Left colon (tissue), 2 donors: ENCODE results near the gene ELOVL7. TPM values are rescaled to one million over a fixed set of nuclear protein-coding genes. Genes with fewer than 3 reads are reported as not detected.
"Not testable (repeated sequence)": the region's sequence is repeated elsewhere in the genome, so short reads cannot be mapped to it uniquely, and the experiment has no call there.

ENCODE experiments used
- ATAC-seq: fragments of 200-7000 bp; cut with Tn5 transposase; one replicate; pipeline ENCODE4 v1.9.1; 2020; ENCODE audit warnings: mild to moderate bottlenecking, moderate library complexity
- DNase-seq, 2 donors: peaks; one replicate each; pipeline ENCODE4 v3.0.0-alpha.2; 2020
- intact Hi-C, 2 donors: fragments of 100-400 bp; cut with DNase I in 1 of 2; cut with micrococcal nuclease in 1 of 2; formaldehyde crosslinking; loops; one replicate each; pipeline versions ENCODE4 v1.11.2 to v1.14.0; 2022; cut with DNase I, micrococcal nuclease
- long read RNA-seq: library from polyadenylated mRNA; unstranded; transcript quantifications from one replicate; pipeline ENCODE4 v2.0.0, GENCODE V29; 2021
- total RNA-seq, 2 donors: library from RNA; stranded (reverse); fragmentation: NEBNext Ultra II Directional; extraction: Animal tissue kit (Norgen Biotek cat#: 25700); gene quantifications; one replicate each; pipeline ENCODE4 v1.2.1, GENCODE V29; 2021
- donor health status: DM: no; HTN: no; CAD: no.
- donor health status: DM: yes; HTN: yes; CAD: no.

ELOVL7 gene
- 10 to 100 TPM; 30.0 to 30.5 TPM for total RNA-seq
- long read RNA-seq, transcript ELOVL7-205 (9 exons, 3,994 nt): major isoform, 9 of 24 reads
- long read RNA-seq, partial matches to known transcripts: 2 of 24 reads
- long read RNA-seq, other reads (novel, unspliced or antisense): 11 of 24 reads

- intact Hi-C loops: no loop called here
- peak; percentile 97 for ATAC-seq
- peak; percentile 87 for DNase-seq
Measured at GRCh38 chr5:60843936-60844905, at the start of gene ELOVL7. TSS of gene ELOVL7 (minus strand) at chr5:60844269. CDS start at chr5:60787397, 56,872 bp downstream.

- ATAC-seq (no peak), DNase-seq (no peak)
- intact Hi-C loops: no loop called here
Measured at GRCh38 chr5:60893521-60893920, 49.5 kb upstream of the ELOVL7 start.

GRCh38 chr5:60891667-60892066 is 47.6 kb upstream of the ELOVL7 start:
- DNase-seq: no peak
- intact Hi-C loops: no loop called here
- no peak for ATAC-seq

GRCh38 chr5:60888359-60889061 is 44.4 kb upstream of the ELOVL7 start:
- no peak for ATAC-seq
- DNase-seq: no peak
- intact Hi-C loops: no loop called here

- DNase-seq (no peak), ATAC-seq (no peak)
- intact Hi-C loops: no loop called here
Measured at GRCh38 chr5:60887746-60888145, 43.7 kb upstream of the ELOVL7 start.

GRCh38 chr5:60887096-60887495 is 43.0 kb upstream of the ELOVL7 start:
- DNase-seq (no peak), ATAC-seq (no peak)
- intact Hi-C loops: no loop called here

GRCh38 chr5:60886158-60886557 is 42.1 kb upstream of the ELOVL7 start:
- ATAC-seq: no peak

GRCh38 chr5:60883229-60883628 is 39.2 kb upstream of the ELOVL7 start:
- intact Hi-C loops: no loop called here
- DNase-seq: no peak
- no peak for ATAC-seq

More at GRCh38 chr5:60886158-60886557, 42.1 kb upstream of the ELOVL7 start:
- no peak for DNase-seq
- intact Hi-C loops: no loop called here

GRCh38 chr5:60872892-60873291 is 28.8 kb upstream of the ELOVL7 start:
- intact Hi-C loops: no loop called here
- ATAC-seq: no peak
- no peak for DNase-seq

GRCh38 chr5:60870857-60871256 is 26.8 kb upstream of the ELOVL7 start:
- intact Hi-C loops: no loop called here
- ATAC-seq (no peak), DNase-seq (no peak)

GRCh38 chr5:60860572-60860971 is 16.5 kb upstream of the ELOVL7 start:
- ATAC-seq, DNase-seq, intact Hi-C loops: not testable (repeated sequence)

- no peak for ATAC-seq
- DNase-seq: no peak
- intact Hi-C loops: no loop called here
Measured at GRCh38 chr5:60856066-60856465, 12.0 kb upstream of the ELOVL7 start.

- DNase-seq: no peak
- no peak for ATAC-seq
- intact Hi-C loops: no loop called here
Measured at GRCh38 chr5:60852940-60853339, 8.9 kb upstream of the ELOVL7 start.

- intact Hi-C loops: no loop called here
- ATAC-seq: no peak
- no peak for DNase-seq
Measured at GRCh38 chr5:60852317-60852716, 8.2 kb upstream of the ELOVL7 start.

- intact Hi-C loops: no loop called here
- no peak for ATAC-seq
- DNase-seq: no peak
Measured at GRCh38 chr5:60851626-60852025, 7.6 kb upstream of the ELOVL7 start.

- DNase-seq (no peak), ATAC-seq (no peak)
- intact Hi-C loops: no loop called here
Measured at GRCh38 chr5:60846298-60846697, 2.2 kb upstream of the ELOVL7 start.

GRCh38 chr5:60843386-60843935 is 608 bp downstream of the ELOVL7 start:
- intact Hi-C loops: no loop called here
- ATAC-seq (peak; percentile 52), DNase-seq (peak; percentile 29 to 38)

- intact Hi-C loops: no loop called here
- peak in 1 of 2 donors; percentile 37 for DNase-seq
Measured at GRCh38 chr5:60842871-60843385, 1.1 kb downstream of the ELOVL7 start.

GRCh38 chr5:60841361-60841760 is 2.7 kb downstream of the ELOVL7 start:
- intact Hi-C loops: no loop called here
- no peak for ATAC-seq
- no peak for DNase-seq

More at GRCh38 chr5:60842871-60843385, 1.1 kb downstream of the ELOVL7 start:
- ATAC-seq: peak; percentile 41
